OCI-LY3 (cell line): ENCODE measurements around the gene NPY2R.
A peak's percentile ranks its signal among the peaks of the same experiment; 100 is the strongest.

Experiments
- H2AFZ ChIP-seq: fragments of 200-600, 300-600 bp; shearing (Covaris generic); 2 replicates; pipeline ENCODE4 v1.6.0; 2014; ENCODE audit warnings: antibody characterized with exemption, low read depth, low read length
- H3K27ac ChIP-seq: fragments of 200-600, 300-600 bp; sonication (generic); 2 replicates; pipeline ENCODE4 v1.5.1; 2014; ENCODE audit warnings: mild to moderate bottlenecking, low read length, moderate library complexity, mixed read lengths
- H3K27me3 ChIP-seq: fragments of 200-600, 300-600 bp; sonication (generic); 2 replicates; pipeline ENCODE4 v1.6.1; 2014; ENCODE audit warnings: low read depth, low read length, mixed read lengths
- H3K36me3 ChIP-seq: fragments of 200-600, 300-600 bp; sonication (generic); replicated peaks from 2 replicates; pipeline ENCODE3; 2014; ENCODE audit warnings: low read depth, low read length, mixed read lengths
- H3K4me1 ChIP-seq: fragments of 300-600, 200-600 bp; sonication (generic); 2 replicates; pipeline ENCODE4 v1.6.1; 2014; ENCODE audit warnings: low read length, mixed read lengths
- H3K4me2 ChIP-seq: fragments of 200-600, 300-600 bp; sonication (generic); 2 replicates; pipeline ENCODE4 v1.6.1; 2014; ENCODE audit warnings: low read length, mixed read lengths
- H3K4me3 ChIP-seq: fragments of 300-600, 200-600 bp; sonication (generic); 2 replicates; pipeline ENCODE4 v1.5.1; 2014; ENCODE audit warnings: antibody characterized with exemption, mild to moderate bottlenecking, low read length, moderate library complexity
- H3K79me2 ChIP-seq: fragments of 300-600, 200-600 bp; shearing (Covaris generic); 2 replicates; pipeline ENCODE4 v1.6.1; 2014; ENCODE audit warnings: mild to moderate bottlenecking, low read length, mixed read lengths
- H3K9ac ChIP-seq: fragments of 300-600, 200-600 bp; shearing (Covaris generic); 2 replicates; pipeline ENCODE4 v1.6.0; 2014; ENCODE audit warnings: mild to moderate bottlenecking, low read length, moderate library complexity
- H3K9me3 ChIP-seq: fragments of 200-600, 300-600 bp; shearing (Covaris generic); 2 replicates; pipeline ENCODE4 v1.6.1; 2014; ENCODE audit warnings: low read length, mixed read lengths; ENCODE audit not compliant: insufficient read depth
- H4K20me1 ChIP-seq: fragments of 200-600, 300-600 bp; sonication (generic); 2 replicates; pipeline ENCODE4 v1.6.1; 2016; ENCODE audit warnings: low read length, mixed read lengths; ENCODE audit not compliant: insufficient read depth
- EZH2phosphoT487 ChIP-seq: fragments of 200-600 bp; shearing (Covaris generic); IDR thresholded peaks from 2 replicates; pipeline ENCODE4 v1.6.1; 2018; ENCODE audit warnings: antibody characterized with exemption, mixed run types, low read depth
- TF ChIP-seq, protein P1 (sequence below): fragments of 200-600, 300-600 bp; sonication (generic); IDR thresholded peaks from 2 replicates; pipeline ENCODE4 v1.5.1; 2014; ENCODE audit warnings: antibody characterized with exemption, low read length, low read depth

Gene NPY2R, protein sequence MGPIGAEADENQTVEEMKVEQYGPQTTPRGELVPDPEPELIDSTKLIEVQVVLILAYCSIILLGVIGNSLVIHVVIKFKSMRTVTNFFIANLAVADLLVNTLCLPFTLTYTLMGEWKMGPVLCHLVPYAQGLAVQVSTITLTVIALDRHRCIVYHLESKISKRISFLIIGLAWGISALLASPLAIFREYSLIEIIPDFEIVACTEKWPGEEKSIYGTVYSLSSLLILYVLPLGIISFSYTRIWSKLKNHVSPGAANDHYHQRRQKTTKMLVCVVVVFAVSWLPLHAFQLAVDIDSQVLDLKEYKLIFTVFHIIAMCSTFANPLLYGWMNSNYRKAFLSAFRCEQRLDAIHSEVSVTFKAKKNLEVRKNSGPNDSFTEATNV

DNA sequence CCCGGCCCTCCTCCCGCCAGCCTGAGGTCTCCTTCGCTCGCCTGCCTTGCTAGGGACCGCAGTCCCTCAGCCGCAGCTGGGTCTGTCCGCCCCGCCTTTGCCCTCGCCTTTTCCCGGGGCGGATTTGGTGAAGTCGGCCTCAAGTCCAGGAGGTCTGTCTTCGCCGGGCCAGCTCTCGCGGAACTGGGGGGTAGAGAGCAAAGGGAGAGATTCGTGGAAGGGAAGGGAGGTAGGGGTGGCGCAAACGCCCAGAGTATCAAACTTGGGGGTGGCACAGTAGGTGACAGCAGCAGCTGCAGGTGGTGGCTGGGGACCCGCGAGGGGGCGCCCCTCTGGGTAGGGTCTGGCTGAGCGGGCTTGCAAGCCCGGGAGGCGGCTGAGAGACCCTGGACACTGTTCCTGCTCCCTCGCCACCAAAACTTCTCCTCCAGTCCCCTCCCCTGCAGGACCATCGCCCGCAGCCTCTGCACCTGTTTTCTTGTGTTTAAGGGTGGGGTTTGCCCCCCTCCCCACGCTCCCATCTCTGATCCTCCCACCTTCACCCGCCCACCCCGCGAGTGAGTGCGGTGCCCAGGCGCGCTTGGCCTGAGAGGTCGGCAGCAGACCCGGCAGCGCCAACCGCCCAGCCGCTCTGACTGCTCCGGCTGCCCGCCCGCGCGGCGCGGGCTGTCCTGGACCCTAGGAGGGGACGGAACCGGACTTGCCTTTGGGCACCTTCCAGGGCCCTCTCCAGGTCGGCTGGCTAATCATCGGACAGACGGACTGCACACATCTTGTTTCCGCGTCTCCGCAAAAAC, at the start of gene NPY2R:
NPY2R (plus strand) TSS at position 379 of the 797 bp plus-strand sequence. CDS start 5,304 bp downstream, outside the sequence.
- no peak within 1 kb of the TSS for H3K9ac ChIP-seq
- H2AFZ ChIP-seq: no peak within 1 kb of the TSS
- H3K4me1 ChIP-seq: no peaks in the 10 kb centered on the region
- peaks cover 5% of the 10 kb centered on the region; the same call in 1 of the 2 replicates for H3K9me3 ChIP-seq
- H3K27me3 ChIP-seq: no peaks in the 10 kb centered on the region
- no peaks in the 10 kb centered on the region for H3K36me3 ChIP-seq
- no peaks in the 10 kb centered on the region for H4K20me1 ChIP-seq
- no peak for TF ChIP-seq EZH2phosphoT487
- TF ChIP-seq, protein P1, sequence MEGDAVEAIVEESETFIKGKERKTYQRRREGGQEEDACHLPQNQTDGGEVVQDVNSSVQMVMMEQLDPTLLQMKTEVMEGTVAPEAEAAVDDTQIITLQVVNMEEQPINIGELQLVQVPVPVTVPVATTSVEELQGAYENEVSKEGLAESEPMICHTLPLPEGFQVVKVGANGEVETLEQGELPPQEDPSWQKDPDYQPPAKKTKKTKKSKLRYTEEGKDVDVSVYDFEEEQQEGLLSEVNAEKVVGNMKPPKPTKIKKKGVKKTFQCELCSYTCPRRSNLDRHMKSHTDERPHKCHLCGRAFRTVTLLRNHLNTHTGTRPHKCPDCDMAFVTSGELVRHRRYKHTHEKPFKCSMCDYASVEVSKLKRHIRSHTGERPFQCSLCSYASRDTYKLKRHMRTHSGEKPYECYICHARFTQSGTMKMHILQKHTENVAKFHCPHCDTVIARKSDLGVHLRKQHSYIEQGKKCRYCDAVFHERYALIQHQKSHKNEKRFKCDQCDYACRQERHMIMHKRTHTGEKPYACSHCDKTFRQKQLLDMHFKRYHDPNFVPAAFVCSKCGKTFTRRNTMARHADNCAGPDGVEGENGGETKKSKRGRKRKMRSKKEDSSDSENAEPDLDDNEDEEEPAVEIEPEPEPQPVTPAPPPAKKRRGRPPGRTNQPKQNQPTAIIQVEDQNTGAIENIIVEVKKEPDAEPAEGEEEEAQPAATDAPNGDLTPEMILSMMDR: no peak
- no peak within 1 kb of the TSS for H3K4me3 ChIP-seq
- no peak within 1 kb of the TSS for H3K4me2 ChIP-seq
- H3K79me2 ChIP-seq: no peaks in the 10 kb centered on the region
- H3K27ac ChIP-seq: no peak within 1 kb of the TSS

- Histone ChIP-seq H3K4me3 (no peak overlapping the region), H3K27ac (no peak overlapping the region), H3K27me3 (no peaks in the 10 kb centered on the region), H3K9me3 (no peaks in the 10 kb centered on the region), H3K4me2 (no peak overlapping the region), H3K79me2 (no peaks in the 10 kb centered on the region), H3K4me1 (no peaks in the 10 kb centered on the region), H3K36me3 (no peaks in the 10 kb centered on the region), H4K20me1 (no peaks in the 10 kb centered on the region), H2AFZ (no peak overlapping the region), H3K9ac (no peak overlapping the region)
- no peak for TF ChIP-seq EZH2phosphoT487
- TF ChIP-seq, protein P1: no peak
These were observed 47.1 kb upstream of the NPY2R start for GRCh38 chr4:155161357-155161756.

DNA sequence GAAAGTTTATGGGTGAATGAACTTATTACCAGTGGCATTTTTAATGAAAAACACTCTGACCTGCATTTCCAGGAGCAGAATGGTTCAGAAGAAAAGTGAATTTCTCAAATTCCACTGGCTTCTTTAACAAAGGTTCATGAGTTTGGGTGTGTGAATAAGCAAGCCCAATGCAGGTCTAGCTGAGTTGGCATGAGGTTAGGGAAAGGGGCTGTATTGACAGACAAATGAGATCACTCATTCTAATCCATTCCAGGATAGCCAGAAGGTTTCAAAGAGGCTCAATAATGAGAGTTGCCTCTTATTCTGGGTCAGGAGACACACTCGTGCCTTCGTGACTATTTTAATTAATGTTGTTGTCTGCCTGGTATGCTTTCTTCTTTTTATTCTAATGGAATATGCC, 43.7 kb upstream of the NPY2R start:
- H4K20me1 ChIP-seq: no peaks in the 10 kb centered on the region
- H3K4me2 ChIP-seq: no peak overlapping the region
- no peak overlapping the region for H3K4me3 ChIP-seq
- H3K27me3 ChIP-seq: no peaks in the 10 kb centered on the region
- no peak overlapping the region for H3K27ac ChIP-seq
- H3K4me1 ChIP-seq: no peaks in the 10 kb centered on the region
- TF ChIP-seq EZH2phosphoT487: no peak
- TF ChIP-seq, protein P1: no peak
- no peaks in the 10 kb centered on the region for H3K9me3 ChIP-seq
- H3K36me3 ChIP-seq: no peaks in the 10 kb centered on the region
- no peak overlapping the region for H3K9ac ChIP-seq
- H2AFZ ChIP-seq: no peak overlapping the region
- H3K79me2 ChIP-seq: no peaks in the 10 kb centered on the region

GRCh38 chr4:155170569-155170968, 37.9 kb upstream of the NPY2R start:
- TF ChIP-seq, protein P1: peak; percentile 55
- no peak for TF ChIP-seq EZH2phosphoT487
- Histone ChIP-seq H3K79me2 (no peaks in the 10 kb centered on the region), H3K36me3 (no peaks in the 10 kb centered on the region)

More at GRCh38 chr4:155170569-155170968, 37.9 kb upstream of the NPY2R start:
- H3K27ac ChIP-seq: no peak overlapping the region
- H3K27me3 ChIP-seq: no peaks in the 10 kb centered on the region
- H3K4me2 ChIP-seq: no peak overlapping the region
- H3K4me3 ChIP-seq: no peak overlapping the region
- H2AFZ ChIP-seq: no peak overlapping the region
- no peaks in the 10 kb centered on the region for H3K9me3 ChIP-seq
- no peaks in the 10 kb centered on the region for H4K20me1 ChIP-seq
- no peak overlapping the region for H3K9ac ChIP-seq
- H3K4me1 ChIP-seq: no peaks in the 10 kb centered on the region
